GM19438 (cell line): Measurements from ENCODE around the gene RAB27A.

Source experiments
- ATAC-seq: cut with Tn5 transposase; IDR thresholded peaks from one replicate; pipeline ENCODE4 v1.9.1; 2021; ENCODE audit warnings: low read depth; ENCODE audit not compliant: unreplicated experiment

RAB27A gene

DNA sequence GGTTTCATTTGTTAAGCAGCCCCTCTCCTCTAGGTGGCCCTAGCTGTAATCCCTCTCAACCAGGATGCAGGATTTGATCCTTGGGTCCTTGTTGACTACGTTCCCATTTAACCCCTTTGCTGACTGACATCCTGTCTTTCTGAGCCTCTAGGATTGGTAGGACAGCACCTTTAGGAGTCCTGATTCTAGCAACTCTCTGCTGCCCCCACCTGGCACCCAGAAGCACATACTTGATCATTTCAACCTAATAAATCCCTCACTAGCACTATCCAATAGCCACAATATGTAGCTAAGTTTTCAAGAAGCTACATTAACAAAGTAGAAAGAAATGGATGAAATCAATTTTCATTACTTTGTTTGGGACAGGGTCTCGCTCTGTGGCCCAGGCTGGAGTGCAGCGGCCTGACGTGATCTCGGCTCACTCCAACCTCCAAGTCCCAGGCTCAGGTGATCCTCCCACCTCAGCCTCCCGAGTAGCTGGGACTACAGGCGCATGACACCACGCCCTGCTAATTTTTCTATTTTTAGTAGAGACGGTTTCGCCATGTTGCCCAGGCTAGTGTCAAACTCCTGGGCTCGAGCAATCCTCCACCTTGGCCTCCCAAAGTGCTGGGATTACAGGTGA, 121.2 kb downstream of the RAB27A start:
- peak; percentile 89 for ATAC-seq

DNA sequence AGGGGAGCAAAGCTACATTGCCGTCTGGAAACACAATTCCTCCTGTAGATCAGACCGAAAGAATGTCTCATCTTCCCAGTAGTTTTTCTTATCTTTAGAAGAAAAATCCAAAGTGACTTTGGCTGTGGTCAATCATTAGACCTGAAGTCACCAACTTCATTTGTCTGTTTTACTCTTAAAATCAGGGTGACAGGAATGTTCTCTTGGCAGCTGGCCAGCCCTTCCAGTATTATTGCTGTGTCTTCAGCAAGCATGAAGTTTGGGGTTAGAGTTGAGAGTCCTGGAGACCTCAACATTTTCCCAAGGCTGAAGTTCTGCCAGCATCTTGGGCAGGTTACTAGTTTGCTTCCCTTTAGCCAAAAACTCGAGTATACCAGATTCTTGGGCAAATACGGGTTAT, 125.3 kb downstream of the RAB27A start:
- no peak for ATAC-seq
